Kidney (tissue), 14 donors: ENCODE data around the gene LPIN1. TPM values are rescaled to one million over a fixed set of nuclear protein-coding genes. Genes with fewer than 3 reads are reported as not detected.

ENCODE experiments used
- DNase-seq, 5 donors: peaks; one replicate each; pipeline ENCODE4 v3.0.0-alpha.2; 2013 to 2020
- FAIRE-seq: peaks from 2 replicates; lab custom pipeline; 2012; peaks lifted over from hg19 to GRCh38; lab: Jason Lieb, UNC
- H3K27ac ChIP-seq, 2 donors: one replicate each; pipeline ENCODE4 v1.7.0; 2013; ENCODE audit warnings: low read depth in 2 of 2, low read length in 2 of 2, inconsistent platforms in 1 of 2
- H3K27me3 ChIP-seq: one replicate; pipeline ENCODE4 v1.7.1; 2013; ENCODE audit warnings: low read length, inconsistent platforms; ENCODE audit not compliant: control insufficient read depth, insufficient read depth
- H3K36me3 ChIP-seq, 3 donors: one replicate each; pipeline versions ENCODE4 v1.7.0 to v1.7.1; 2013; ENCODE audit warnings: low read length in 3 of 3, control low read depth in 1 of 3, inconsistent platforms in 1 of 3; ENCODE audit not compliant: insufficient read depth in 3 of 3, control insufficient read depth in 2 of 3
- H3K4me1 ChIP-seq, 3 donors: one replicate each; pipeline versions ENCODE4 v1.7.0 to v1.7.1; 2013; ENCODE audit warnings: low read length in 3 of 3, inconsistent platforms in 1 of 3, low read depth in 1 of 3; ENCODE audit not compliant: control insufficient read depth in 2 of 3, insufficient read depth in 2 of 3
- H3K4me3 ChIP-seq, 3 donors: one replicate each; pipeline versions ENCODE4 v1.7.0 to v1.8.1; 2013; ENCODE audit warnings: low read length in 3 of 3, control low read depth in 1 of 3, inconsistent platforms in 1 of 3
- H3K9ac ChIP-seq, 3 donors: one replicate each; pipeline versions ENCODE4 v1.7.0 to v1.7.1; 2013; ENCODE audit warnings: low read length in 3 of 3, control low read depth in 1 of 3, inconsistent platforms in 1 of 3
- H3K9me3 ChIP-seq, 3 donors: one replicate each; pipeline versions ENCODE4 v1.7.0 to v1.7.1; 2013; ENCODE audit warnings: low read length in 3 of 3, control low read depth in 1 of 3, inconsistent platforms in 1 of 3; ENCODE audit not compliant: control insufficient read depth in 2 of 3, insufficient read depth in 1 of 3
- CTCF ChIP-seq: IDR thresholded peaks from 3 replicates; pipeline ENCODE4 v1.5.1; 2012; ENCODE audit warnings: mild to moderate bottlenecking, moderate library complexity, borderline replicate concordance; ENCODE audit not compliant: insufficient read depth; ENCODE audit errors: extremely low read depth
- intact Hi-C: fragments of 100-400 bp; cut with DNase I; formaldehyde crosslinking; loops from one replicate; pipeline ENCODE4 v1.11.1; 2022
- polyA plus RNA-seq: library from polyadenylated mRNA; stranded (reverse); fragments of 350-450 nt; fragmentation: Illumina TruSeq; extraction: RNeasy Lipid Tissue Mini Kit (QIAGEN cat#74804); gene quantifications from one replicate; pipeline ENCODE4 v1.2.3, GENCODE V29; 2014; ENCODE audit warnings: low read depth, low replicate concordance; ENCODE audit not compliant: insufficient read depth
- total RNA-seq: library from RNA; stranded (reverse); fragmentation: NEBNext Ultra II Directional; extraction: Animal tissue kit (Norgen Biotek cat#: 25700); gene quantifications from one replicate; pipeline ENCODE4 v1.2.1, GENCODE V29; 2021
- donor health status: control.
- donor health status: control.
- donor health status: control.
- donor health status: control.
- donor health status: control.
- donor health status: DM: yes; HTN: yes; CAD: no.
- donor health status: Normal renal cell carcinoma (clear cell type).

The LPIN1 gene
- total and polyA plus RNA-seq, 2 donors from 2014 or later = 11.8 to 36.8 TPM

- no peak overlapping the region for H3K4me3 ChIP-seq
- H3K4me1 ChIP-seq = peaks cover 0 to 3% (median 0%) of the 10 kb centered on the region in 3 donors
- H3K27me3 ChIP-seq = no peaks in the 10 kb centered on the region
- no peak overlapping the region for H3K27ac ChIP-seq
- H3K9me3 ChIP-seq = no peaks in the 10 kb centered on the region
- H3K9ac ChIP-seq = no peak overlapping the region
- intact Hi-C loops = loop anchor here (10.0 kb wide), 1 partner anchor 81 kb away; no protein-coding TSS in a partner anchor
- no peak for FAIRE-seq
- no peak for DNase-seq
- TF ChIP-seq CTCF = no peak
- peaks cover 6 to 12% (median 8%) of the 10 kb centered on the region in 3 donors for H3K36me3 ChIP-seq
Measured at GRCh38 chr2:11775384-11775783, 29.0 kb downstream of the LPIN1 start.

- intact Hi-C loops = loop anchor here (10.0 kb wide), 1 partner anchor 82 kb away; no protein-coding TSS in a partner anchor
- H3K9me3 ChIP-seq = no peaks in the 10 kb centered on the region
- no peak overlapping the region for H3K4me3 ChIP-seq
- FAIRE-seq (no peak), DNase-seq (no peak)
- H3K36me3 ChIP-seq = peaks cover 3 to 19% (median 15%) of the 10 kb centered on the region in 3 donors
- H3K9ac ChIP-seq = no peak overlapping the region
- H3K27ac ChIP-seq = no peak overlapping the region
- TF ChIP-seq CTCF = no peak
- peaks cover 0 to 3% (median 0%) of the 10 kb centered on the region in 3 donors for H3K4me1 ChIP-seq
- H3K27me3 ChIP-seq = no peaks in the 10 kb centered on the region
Measured at GRCh38 chr2:11777066-11777782, 30.8 kb downstream of the LPIN1 start.

- H3K9ac ChIP-seq = no peak overlapping the region
- no peak overlapping the region for H3K4me3 ChIP-seq
- no peak for DNase-seq
- peaks cover 3 to 24% (median 15%) of the 10 kb centered on the region in 3 donors for H3K36me3 ChIP-seq
- peaks cover 0 to 3% (median 0%) of the 10 kb centered on the region in 3 donors for H3K4me1 ChIP-seq
- intact Hi-C loops = loop anchor here (10.0 kb wide), 1 partner anchor 83 kb away; no protein-coding TSS in a partner anchor
- TF ChIP-seq CTCF = no peak
- no peaks in the 10 kb centered on the region for H3K27me3 ChIP-seq
- FAIRE-seq = no peak
- no peak overlapping the region for H3K27ac ChIP-seq
- H3K9me3 ChIP-seq = no peaks in the 10 kb centered on the region
Measured at GRCh38 chr2:11777886-11778415, 31.5 kb downstream of the LPIN1 start.
